Activated T-helper 1 cell treated with Interleukin-2 at 50 U/mL for 16 hours (primary cell): ENCODE results near the gene APPBP2.

Source experiments
- DNase-seq: peaks from one replicate; pipeline ENCODE4 v3.0.0-alpha.2; 2020; ENCODE audit warnings: low read depth

APPBP2 gene

DNA sequence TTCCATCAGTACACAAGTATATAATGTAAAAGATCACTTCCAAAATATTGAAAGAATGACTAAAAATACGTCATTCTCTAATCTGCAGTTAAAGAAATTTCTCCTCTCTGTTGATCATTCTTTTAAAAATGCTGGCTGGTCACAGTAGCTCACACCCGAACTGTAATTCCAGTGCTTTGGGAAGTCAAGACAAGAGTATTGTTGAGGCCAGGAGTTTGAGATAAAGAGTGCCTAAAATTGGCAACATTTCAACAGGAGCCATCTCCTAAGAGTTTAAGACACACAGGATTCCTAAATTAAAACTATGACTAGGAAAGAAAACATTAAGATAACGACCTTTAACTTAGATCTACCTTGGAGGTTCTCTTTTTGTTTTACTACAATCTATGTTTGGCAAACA is 129.6 kb downstream of the APPBP2 start:
- DNase-seq, result no peak

DNA sequence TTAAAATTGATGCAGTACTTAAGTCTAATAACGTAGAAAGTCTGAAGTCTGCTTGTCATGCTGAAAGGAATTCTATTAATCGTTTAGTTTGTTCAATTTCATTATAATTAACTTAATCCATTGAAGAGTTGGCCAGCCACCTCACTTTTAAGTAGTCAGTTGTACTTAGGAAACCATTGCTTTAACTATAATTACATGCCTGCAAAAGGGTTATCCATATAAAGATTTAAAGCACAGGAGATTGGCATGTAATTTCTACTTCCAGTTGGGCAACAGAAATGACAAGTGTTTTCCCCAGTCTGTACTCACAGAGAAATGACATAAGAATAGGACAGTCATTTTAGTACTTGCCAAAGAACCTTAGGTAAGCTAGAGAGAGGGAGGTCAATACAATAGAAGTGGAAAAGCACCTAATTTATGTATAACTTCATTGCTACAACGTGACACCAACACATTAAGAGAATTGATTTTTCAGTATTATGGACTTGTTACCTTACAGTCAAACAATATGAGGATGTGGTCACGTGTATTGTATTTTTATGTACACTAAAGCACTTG is 130.5 kb downstream of the APPBP2 start:
- no peak for DNase-seq

DNA sequence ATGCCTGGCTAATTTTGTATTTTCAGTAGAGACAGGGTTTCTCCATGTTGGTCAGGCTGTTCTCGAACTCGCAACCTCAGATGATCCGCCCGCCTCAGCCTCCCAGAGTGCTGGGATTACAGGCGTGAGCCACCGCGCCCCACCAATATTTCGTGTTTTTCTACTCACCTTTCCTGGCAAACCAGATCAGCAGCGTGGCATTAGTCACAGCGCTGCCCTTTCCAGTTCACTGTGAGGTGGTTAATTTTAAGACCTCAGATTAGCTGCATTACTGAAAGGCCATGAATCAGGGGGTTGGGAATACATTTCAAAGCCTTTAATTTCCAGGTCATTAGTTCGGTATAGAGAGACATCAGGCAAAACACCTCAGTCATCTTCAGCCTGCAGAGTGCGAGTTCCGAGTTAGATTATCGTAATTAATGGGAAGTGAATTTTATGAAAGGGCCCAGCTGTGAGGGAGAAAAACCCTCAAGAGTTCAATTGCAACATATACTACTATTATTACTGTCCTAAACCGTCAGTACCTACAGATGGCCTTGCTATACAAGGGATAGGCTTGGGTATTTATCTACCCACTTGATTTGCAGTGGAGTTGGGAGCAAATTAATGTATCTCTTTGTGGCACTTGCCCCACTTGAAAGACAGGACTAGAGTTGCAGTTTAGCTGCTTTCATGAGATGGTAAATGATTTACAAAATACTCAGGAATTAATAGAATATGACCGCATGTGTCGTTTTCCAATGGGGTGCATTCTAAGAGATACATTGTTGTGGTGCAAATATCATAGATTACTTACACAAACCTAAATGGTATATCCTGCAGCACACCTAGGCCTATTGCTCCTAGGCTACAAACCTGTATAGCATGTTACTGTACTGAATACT is 132.0 kb downstream of the APPBP2 start:
- no peak for DNase-seq
